Activated gamma-delta T cell treated with anti-CD3 and anti-CD28 coated beads, Interleukin-2, amount 50 U/mL, for 16 hours (primary cell): ENCODE data around the gene ELK3.

Experiments
- DNase-seq: peaks from one replicate; pipeline ENCODE4 v3.0.0-alpha.2; 2020; ENCODE audit warnings: low read depth

The ELK3 gene

DNA sequence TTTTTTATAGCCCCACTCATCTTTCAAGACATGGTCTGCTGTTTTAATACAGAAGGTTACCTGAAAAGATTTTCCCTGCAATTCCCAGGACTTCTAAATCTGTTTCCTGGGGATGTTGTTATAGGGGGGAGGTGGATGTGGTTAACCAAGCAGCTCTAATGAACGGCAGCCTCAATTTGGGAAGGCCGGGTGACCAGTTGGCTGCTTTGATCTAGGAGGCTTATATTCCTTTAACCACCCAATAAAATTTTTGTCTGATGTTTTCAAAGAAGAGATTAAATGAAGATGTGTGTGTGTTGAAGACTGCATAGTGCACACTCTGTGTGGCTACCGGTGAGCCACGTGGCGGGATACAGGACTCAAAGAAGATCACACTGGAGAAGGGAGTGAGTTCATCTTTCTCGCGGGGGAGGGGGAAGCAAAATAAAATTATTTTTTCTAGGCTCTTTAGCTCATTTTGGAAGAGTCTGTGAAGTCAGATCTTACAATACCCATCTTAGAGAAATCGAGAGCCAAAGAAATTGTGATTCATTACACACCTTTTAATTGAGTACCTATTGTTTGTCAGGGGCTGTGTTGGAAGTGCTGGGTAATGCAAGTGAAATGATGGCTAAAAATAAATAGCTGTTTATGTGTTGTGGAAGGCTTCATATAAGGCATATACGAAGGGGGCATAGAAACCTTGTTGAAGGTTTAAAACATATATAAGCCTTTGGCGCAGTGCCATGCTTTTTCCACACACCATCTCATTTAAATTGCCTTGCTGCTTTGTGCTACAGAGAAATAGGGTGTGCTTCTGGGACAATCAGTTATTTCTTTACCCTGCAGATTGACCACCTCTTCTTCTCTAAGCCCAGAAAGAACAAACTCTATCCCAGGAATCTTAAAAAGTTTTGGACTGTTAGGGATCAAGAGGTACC, 18.5 kb downstream of the ELK3 start:
- no peak for DNase-seq

DNA sequence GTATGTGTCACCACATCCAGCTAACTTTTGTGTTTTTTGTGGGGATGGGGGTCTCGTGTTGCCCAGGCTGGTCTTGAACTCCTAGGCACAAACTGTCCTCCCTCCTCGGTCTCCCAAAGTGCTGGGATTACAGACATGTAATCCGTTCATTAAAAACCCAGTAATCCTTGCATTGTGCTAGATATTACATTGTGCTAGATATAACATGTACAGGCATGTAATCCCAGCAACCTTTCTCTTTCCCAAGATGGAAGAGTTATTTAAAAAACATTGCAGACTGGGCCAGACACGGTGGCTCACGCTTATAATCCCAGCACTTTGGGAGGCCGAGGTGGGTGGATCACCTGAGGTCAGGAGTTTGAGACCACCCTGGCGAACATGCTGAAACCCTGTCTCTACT, 19.7 kb downstream of the ELK3 start:
- DNase-seq: no peak

DNA sequence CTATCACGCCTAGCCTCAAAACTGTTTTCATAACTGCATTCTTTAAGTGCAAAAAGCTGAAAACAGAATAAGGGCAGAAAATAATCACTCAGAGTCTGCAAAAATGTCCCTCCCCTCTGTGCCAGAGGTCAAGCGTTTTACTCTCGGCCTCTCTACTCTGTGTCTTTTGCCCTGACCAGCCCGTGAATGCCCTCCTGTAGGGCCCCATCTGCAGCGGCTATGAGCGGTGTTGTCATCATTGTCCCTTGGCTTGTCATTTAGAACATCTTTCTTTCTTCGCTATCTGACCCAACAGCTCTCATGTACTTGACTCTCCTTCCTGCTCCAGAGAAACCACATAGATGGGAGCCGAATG, 21.7 kb downstream of the ELK3 start:
- DNase-seq: no peak

DNA sequence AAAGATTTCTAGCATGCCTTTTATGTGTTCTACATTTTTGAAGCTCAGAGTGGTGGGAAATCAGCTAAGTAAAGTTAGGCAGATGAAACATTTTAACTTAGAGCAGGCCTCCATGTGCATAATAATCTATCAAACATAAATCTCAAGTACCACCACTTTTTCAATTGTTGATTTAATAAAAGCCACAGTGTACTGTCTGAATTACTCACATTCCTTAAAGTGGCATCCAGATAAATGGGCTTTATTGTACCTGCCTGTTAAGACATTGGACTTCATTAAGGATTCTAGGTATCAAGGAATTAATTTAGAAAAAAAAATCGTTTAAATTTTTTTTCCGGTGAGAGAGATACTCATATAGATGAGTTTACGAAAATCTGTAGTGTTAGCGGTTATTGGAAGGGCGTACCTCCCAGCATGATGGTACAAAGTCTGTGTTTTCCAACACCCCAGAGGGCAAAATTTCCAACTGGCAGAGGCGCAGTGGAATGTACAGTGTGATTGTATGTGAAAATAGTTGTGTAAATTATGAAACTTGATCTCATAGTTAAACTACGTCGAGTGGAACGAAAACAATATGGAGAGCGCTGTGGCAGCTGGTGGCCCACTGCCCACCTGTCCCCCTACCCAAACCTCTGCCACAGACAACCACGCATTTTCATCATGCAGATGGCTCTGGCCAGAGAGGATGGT, 25.0 kb downstream of the ELK3 start:
- no peak for DNase-seq

DNA sequence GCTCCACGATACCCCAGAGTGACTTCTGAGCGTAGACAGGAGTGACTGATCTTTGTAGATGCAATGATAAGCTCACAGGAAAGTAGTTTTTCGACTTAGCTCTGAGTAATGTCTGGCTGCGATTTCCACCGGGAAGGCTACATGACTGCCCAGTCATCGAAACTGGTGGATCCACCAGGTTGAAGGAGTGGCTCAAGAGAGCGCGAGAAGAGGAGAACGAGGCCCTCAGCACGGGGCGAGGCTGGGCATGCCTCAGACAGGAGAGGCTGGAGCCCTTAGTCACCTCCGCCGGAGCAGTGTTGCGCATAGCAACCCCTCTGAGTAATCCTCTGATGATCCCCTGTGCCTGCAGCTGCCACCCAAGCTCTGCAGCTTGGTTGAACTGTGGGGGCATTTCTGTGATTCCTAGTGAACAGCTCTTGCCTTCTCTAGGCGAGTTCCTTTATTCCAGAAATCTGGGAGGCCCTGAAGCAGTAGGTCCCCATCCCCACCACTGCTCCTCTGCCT, 25.6 kb downstream of the ELK3 start:
- DNase-seq: no peak

DNA sequence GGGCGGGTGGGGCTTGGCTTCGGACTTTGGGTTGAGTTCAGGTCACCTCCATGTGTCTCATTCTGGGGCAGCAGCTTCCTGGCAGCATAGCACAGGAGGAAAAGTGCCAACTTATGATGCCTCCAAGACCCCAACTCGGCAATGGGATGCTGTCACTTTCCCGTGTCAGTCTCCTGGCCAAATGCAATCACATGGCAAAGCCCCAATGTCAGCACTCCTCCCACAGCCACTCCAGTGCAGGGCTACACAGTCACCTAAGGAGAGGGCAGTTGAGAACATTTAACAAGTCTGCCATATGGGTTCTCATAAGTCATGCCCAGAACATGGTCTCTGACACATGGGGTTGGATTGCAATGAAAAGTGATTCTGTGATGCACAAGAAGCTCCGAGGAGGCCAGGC, 26.7 kb downstream of the ELK3 start:
- DNase-seq: no peak

DNA sequence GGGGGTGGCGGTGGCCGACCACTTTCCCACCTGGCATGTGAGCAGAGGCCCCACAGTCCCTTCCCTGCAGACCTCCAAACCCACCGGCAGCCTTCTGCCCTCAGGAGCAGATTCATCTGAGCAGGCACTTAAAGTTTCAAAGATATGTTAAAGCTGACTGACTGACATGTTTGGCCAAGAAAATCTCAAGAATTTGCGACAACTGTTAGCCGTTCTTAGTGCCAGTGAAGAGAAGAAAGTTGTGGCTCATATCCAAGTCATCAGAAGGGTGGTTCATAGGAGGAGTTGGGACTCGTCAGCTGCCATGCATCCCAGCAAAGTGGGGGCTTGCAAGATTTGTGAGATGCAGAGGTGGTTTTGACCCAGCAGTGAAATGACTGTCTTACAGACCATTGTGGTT, 27.2 kb downstream of the ELK3 start:
- DNase-seq: no peak

DNA sequence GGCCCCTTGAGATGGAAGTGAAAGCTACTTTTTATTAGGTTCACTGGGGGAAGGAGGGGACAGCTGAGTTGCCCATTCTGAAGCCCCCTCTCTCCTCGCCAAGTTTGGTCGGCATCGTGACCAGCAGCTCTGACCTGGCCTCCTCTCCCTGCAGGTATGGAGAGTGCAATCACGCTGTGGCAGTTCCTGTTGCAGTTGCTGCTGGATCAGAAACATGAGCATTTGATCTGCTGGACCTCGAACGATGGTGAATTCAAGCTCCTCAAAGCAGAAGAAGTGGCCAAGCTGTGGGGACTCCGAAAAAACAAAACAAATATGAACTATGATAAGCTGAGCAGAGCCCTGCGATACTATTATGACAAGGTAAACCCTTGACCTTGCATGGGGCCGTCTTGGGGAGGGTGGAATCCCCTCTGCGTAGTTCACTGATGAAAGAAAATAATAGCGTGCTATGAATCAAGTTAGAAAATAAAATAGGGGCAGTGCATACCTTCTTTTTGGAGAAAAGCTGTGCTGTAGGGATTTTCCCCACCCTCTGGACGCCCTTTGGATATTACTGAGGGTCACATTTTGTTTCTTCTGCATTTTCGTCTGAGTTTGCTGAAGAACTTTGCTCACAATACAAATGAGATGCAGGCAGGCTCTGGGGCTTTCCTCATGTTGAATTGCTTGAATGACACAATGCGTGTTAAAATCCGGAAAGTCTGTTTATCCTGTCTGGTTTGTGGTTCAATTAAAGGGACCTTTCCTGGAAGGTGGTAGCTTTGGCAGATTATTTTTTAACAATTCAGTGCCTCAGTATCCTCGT, 29.4 kb downstream of the ELK3 start:
- no peak for DNase-seq

DNA sequence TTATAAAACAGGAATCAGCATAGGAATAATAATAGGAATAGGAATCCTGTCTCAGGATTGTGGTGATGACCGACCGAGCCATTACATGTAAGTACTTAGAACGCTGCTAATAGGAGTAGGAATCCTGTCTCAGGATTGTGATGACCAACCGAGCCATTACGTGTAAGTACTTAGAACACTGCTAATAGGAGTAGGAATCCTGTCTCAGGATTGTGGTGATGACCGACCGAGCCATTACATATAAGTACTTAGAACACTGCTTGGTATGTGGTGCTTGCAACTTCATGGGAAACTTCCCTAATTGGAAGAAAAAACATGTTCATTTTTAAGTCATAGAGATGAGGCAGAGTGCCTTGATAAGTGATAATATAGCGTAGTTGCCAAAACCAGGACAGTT, 30.0 kb downstream of the ELK3 start:
- DNase-seq: no peak

DNA sequence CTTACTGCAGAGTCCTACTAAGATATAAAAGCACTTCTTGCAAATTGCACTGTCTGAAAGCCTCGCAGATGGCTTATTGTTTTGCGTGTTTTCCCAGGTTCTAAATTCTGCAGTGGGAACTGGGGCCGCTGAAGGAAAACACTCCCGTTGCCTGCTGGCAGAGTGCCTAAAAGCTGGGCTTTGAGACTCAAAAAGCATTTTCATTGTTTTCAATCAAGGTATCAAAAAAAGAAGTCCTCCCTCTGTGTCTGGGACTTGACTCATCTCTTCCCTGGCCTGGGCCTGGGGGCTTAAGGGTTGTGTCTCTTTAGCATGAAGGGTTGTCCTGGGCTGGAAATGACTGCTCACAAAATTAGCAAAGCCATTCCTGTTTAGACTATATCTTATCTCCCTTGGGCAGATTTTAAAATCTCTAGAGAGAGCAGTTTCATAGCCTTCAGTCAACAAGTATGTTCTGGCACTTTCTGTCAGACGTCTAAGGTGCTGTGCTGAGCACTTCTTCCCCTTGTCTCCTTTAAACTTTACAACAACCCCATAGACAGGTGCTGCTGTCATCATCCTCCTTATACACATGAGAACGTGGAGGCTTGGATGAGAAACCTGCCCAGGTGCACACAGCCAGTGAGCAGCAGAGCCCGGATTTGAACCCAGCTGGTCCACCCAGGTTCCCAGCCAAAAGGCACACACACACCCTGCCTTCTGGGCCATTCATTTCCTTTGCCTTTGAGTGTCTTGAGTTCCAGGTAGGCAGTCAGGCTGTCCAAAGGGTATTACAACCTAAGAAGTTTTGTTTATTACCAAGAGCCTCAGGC, 31.1 kb downstream of the ELK3 start:
- no peak for DNase-seq

DNA sequence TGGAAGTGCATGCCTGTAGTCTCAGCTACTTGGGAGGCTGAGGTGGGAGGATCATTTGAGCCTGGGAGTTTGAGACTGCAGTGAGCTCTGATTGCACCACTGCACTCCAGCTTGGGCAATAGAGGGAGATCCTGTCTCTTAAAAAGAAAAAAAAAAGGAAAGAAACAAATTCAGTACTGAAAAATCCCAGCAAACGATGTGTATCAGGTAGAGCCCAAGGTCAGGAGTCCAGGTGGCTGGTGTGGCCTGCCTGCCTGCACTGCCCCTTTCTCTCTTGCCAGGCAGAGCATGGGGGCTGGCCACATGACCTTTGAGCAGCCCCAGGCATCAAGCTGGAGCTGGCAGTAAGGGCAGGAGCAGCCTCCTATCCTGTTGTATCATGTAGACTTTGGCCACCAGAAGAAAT, 31.8 kb downstream of the ELK3 start:
- no peak for DNase-seq

DNA sequence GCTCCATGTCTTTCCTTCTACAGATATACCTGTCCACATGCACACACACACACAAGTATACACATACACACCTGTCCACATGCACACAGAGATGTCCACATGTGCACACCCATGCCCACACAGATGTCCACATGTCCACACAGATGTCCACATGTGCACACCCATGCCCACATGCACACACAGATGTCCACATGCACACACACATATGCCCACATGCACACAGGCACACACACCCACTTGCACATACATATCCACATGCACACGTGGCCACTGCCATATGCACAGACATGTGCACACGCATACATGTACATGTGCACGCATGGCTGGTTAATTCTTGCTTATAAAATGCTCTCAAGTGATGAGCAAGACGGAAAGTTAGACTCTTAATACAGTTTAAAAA, 32.2 kb downstream of the ELK3 start:
- DNase-seq: no peak

DNA sequence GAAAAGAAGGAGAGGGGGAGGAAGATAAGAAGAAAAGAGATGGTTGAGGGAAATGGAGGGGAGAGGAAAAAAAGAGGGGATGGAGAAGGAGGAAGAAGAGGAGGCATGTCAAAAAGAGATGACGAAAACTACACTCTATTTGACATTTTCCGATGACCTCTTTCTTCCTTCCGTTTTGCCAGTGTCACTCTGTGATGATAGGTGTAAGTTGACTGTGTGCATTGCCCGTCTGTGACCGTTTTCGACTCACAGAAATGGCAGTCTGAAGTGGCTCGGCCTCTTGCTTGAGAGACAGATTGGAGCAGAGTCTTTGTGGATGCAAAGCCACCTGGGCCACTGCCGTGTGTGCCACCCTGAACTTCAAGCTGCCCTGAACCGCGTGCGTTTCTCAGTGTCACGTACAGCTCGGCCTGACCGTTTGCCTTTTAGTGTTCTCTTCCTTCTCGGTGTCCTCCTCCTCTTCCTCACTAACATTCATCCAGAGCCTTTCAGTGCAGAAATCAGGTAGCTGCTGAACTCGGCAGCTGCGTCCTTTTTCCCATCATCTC, 32.7 kb downstream of the ELK3 start:
- DNase-seq: no peak

DNA sequence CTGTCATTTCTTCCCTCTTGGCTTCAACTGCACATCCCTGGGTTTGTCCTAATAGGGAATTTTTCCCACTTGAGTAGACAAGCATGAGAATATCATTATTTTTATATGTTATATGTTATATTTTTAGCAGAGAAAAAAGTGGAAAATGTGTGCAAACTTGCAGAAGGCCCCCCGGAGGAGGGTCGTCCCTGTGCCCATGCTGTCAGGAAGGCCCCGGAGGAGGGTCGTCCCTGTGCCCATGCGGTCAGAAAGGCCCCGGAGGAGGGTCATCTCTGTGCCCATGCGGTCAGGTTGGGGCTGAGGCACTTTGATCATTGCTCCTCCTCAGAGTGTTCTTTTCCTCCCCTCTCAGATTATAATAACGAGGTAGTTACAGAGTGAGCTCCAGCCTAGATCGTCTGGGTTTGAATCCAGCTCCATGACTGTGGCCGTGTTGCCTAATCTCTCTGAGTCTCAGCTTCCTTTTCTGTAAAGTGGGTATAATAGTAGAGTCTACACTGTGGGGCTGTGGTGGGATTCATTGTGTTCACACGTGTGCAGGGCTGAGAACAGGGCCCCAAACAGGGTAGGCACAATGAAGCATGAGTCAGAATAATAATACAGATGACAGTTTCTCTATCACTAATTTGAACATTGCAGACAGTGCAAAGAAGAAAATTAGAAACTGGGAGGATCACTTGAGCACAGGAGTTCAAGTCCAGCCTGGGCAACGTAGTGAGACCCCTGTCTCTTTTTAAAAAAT, 33.4 kb downstream of the ELK3 start:
- no peak for DNase-seq

DNA sequence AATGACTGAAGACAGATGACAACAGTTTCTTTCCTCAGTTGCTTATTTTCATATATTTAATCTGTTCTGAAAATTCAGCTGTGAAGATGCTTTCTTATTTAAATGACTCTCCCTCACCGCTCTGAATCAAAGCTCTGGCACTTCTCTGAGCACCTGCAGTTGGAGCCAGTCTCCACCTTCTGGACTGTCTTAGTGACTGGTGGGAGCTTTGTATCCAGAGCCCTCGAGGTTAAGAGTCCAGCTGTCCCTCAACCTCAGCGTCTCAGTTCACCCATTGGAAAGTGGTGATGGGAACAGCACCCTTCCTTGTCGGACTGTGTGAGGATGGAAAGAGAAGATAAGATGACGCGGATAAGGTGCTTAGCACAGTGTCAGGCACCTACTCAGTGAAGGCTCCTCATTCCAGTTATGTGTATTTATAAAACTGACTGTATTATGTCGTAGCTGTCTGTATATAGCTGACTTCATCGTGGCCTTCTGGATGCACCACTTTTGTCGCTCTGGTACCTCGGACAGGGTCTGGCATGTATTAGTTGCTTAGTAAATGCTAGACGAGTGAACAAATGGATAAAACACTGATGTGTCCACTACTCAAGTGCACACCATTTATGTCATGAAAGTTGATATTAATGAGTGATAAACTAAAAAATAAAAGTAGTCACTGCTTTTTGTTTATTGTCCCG, 34.5 kb downstream of the ELK3 start:
- no peak for DNase-seq

DNA sequence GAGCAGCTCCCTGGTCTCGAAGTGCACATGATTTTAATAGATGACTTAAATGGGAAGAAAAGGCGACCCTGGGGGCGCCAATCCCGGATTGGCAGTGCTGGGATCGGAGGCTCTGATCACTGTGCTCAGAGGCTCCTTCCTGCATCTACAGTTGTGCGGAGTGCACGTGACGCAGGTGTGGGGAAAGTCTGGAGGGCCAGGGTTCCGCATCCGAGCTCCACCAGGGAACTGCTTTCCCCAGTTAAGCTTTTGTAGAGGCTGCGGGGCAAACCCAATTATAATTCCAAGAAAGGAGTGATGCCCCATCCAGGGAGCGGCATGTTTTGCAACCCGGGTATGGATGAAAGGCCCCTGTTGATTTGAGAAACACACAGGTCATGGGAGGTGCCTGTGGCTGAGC, 36.5 kb downstream of the ELK3 start:
- no peak for DNase-seq

DNA sequence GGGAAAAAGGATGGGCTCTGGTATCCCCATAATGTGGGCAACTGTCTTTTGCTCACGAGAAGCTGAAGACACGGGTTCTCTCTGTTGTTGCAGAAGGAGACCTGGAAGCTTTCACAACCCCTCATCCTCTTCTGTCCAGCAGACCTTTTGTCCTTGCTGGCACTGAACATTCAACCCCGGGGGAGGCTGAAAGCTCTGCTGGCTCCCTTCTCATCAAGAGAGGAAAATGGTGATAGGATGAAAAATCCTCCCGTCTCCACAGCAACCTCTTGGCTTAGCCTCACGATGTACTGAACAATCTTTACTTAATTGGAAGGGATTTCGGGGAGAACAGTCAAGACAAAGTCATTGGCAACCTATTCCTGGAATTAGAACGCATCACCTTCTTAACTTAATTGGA, 39.0 kb downstream of the ELK3 start:
- DNase-seq: no peak

DNA sequence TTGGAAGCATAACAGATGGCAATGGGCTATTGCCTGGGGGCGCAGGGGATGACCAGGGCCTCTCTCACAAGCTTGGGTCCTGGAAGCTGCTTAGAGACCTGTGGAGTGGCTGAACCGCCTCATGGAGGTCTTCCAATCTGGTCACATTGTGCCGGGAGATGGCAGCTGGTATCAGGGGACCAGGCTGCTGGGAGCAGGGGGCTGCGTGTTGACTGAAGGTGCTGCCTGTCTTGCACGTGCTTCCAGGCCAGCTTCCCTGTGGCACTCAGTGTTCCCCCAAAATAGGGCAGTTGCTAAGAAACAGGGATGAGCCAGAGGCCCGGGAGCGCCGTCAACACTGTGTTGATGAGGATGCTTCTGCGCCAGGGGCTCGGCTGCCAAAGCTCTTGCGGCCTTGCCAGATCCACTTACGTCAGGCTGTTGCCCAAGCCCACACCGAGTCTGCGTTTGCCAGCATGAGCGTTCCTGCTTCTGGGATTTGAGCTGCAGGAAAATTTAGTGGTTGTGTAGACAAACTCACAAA, 39.8 kb downstream of the ELK3 start:
- DNase-seq: no peak

DNA sequence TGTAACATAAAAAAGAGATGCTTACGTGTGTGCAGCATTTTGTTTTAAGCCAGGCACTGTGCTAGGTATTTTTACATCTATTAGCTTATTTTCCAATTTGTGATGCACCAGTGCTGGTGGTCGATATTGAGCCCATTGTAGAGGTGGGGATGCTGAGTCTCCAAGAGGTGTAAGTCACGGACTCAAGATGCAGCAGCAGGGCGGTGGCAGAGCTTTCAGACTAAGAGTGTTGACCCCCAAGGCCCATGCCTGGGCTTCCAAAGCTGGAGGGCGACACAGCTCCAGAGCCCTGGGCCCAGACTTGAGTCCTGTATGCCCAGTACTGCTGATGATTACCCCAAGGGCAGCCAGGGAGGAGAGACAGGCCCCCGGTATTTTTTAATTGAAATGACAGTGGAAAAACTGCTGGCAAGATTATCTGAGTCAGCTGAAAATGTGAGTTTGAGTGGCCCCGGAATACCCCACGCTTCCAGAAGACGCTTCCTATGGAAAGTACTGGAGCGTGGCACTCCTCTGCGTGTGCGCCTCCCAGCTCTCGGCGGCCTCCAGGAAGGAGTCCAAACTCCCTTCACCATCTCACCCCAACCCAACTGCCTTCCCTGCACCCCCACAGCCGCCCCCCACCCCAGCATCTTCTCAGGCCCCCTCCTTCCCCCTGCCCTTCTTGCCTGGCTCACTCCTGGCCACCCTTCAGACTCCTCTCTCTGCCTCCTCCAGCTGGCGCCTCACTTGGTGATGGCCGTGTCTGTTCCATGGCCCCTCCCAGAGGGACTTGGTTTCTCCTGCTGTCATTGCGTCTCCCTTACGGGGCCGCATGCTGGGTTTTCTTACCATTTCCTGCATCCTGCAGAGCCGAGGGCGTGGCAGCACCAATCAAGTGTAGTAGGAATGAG, 40.7 kb downstream of the ELK3 start:
- no peak for DNase-seq
